HCT116 (cell line): ENCODE measurements around the gene GLCE. TPM values are rescaled to one million over a fixed set of nuclear protein-coding genes. Genes with fewer than 3 reads are reported as not detected.

Experiments
- ATAC-seq: fragments of 200-7000 bp; cut with Tn5 transposase; 2 replicates; pipeline ENCODE4 v1.9.1; 2020; ENCODE audit warnings: mild to moderate bottlenecking, moderate library complexity
- BruUV-seq: library from RNA; stranded (reverse); fragments of 400-500 nt; replicated peaks from 2 replicates; lab custom pipeline; 2021; lab: Mats Ljungman, UMichigan
- CTCF ChIA-PET: fragments of 300-600 bp; sonication (Branson Sonifier 250); formaldehyde crosslinking; loops from one replicate; lab custom pipeline; 2021; ENCODE audit warnings: antibody characterized with exemption; lab: Charles Lee
- POLR2A ChIA-PET: fragments of 300-600, 350-600 bp; sonication (Branson Sonifier 250); formaldehyde crosslinking; loops from one replicate; lab custom pipeline; 2021; ENCODE audit warnings: antibody characterized with exemption; lab: Charles Lee
- RAD21 ChIA-PET, 2 experiments: fragments of 300-600 bp; sonication (Branson Sonifier 250); formaldehyde crosslinking; loops; one replicate each; lab custom pipeline; 2023; ENCODE audit warnings: low total read pairs in 2 of 2; ENCODE audit not compliant: uncharacterized antibody in 2 of 2, unreplicated experiment in 2 of 2, low non-redundant PET in 1 of 2; lab: Charles Lee
- DNase-seq: peaks from one replicate; pipeline ENCODE4 v3.0.0-alpha.2; 2010; ENCODE audit warnings: low read depth, low spot score
- H2AFZ ChIP-seq: fragments of 200-600 bp; shearing (Covaris generic), sonication (generic); 2 replicates; pipeline ENCODE4 v1.6.1; 2017; ENCODE audit warnings: low read depth, mixed run types, mixed read lengths, antibody characterized with exemption, low read length; ENCODE audit not compliant: poor library complexity, severe bottlenecking
- H3K27ac ChIP-seq: 2 replicates; pipeline ENCODE4 v1.5.1; 2012; ENCODE audit warnings: low read depth, low read length
- H3K27me3 ChIP-seq: fragments of 200-600 bp; sonication (generic); 2 replicates; pipeline ENCODE4 v1.6.1; 2016; ENCODE audit warnings: mixed run types, low read length, mixed read lengths; ENCODE audit not compliant: insufficient read depth
- H3K36me3 ChIP-seq, 2 experiments: fragments of 200-500 bp in 1 of 2; fragments of 200-600 bp in 1 of 2; sonication (Bioruptor generic) in 1 of 2; sonication (generic) in 1 of 2; 2 replicates each; pipeline versions ENCODE4 v1.5.1 to v1.6.1; 2014 to 2016; ENCODE audit warnings: low read length in 2 of 2, inconsistent platforms in 1 of 2, mixed read lengths in 1 of 2, mixed run types in 1 of 2; ENCODE audit not compliant: insufficient read depth in 2 of 2, control insufficient read depth in 1 of 2
- H3K4me1 ChIP-seq, 2 experiments: fragments of 200-600 bp in 1 of 2; sonication (generic) in 1 of 2; 2 replicates each; pipeline versions ENCODE4 v1.5.1 to v1.6.1; 2012 to 2017; ENCODE audit warnings: low read length in 2 of 2, inconsistent platforms in 1 of 2, mild to moderate bottlenecking in 1 of 2, mixed read lengths in 1 of 2, mixed run types in 1 of 2, moderate library complexity in 1 of 2; ENCODE audit not compliant: insufficient read depth in 2 of 2, control insufficient read depth in 1 of 2
- H3K4me2 ChIP-seq: fragments of 200-600 bp; sonication (generic); 2 replicates; pipeline ENCODE4 v1.6.1; 2017; ENCODE audit warnings: mixed run types, low read length, mixed read lengths
- H3K4me3 ChIP-seq, 2 experiments: fragments of 200-600 bp in 1 of 2; sonication (generic) in 1 of 2; replicated peaks in 1 of 2; 2 replicates each; pipeline ENCODE4 v1.5.1; 2011 to 2016; ENCODE audit warnings: low read length in 2 of 2, control low read depth in 1 of 2, low read depth in 1 of 2, mild to moderate bottlenecking in 1 of 2, mixed read lengths in 1 of 2, mixed run types in 1 of 2
- H3K79me2 ChIP-seq: fragments of 200-600 bp; sonication (generic); 2 replicates; pipeline ENCODE4 v1.6.1; 2017; ENCODE audit warnings: mild to moderate bottlenecking, mixed run types, low read length, moderate library complexity, mixed read lengths; ENCODE audit not compliant: insufficient read depth
- H3K9ac ChIP-seq: fragments of 200-600 bp; sonication (generic); 2 replicates; pipeline ENCODE4 v1.6.1; 2016; ENCODE audit warnings: low read length, mixed read lengths
- H3K9me2 ChIP-seq: fragments of 200-600 bp; sonication (generic), shearing (Covaris generic); 2 replicates; pipeline ENCODE4 v1.6.1; 2017; ENCODE audit warnings: mixed run types, mild to moderate bottlenecking, moderate library complexity; ENCODE audit not compliant: insufficient read depth
- H3K9me3 ChIP-seq, 2 experiments: fragments of 200-500 bp in 1 of 2; fragments of 200-600 bp in 1 of 2; sonication (Bioruptor generic) in 1 of 2; sonication (generic) in 1 of 2; 2 replicates each; pipeline ENCODE4 v1.6.1; 2014 to 2017; ENCODE audit warnings: low read length in 2 of 2, mixed read lengths in 2 of 2, inconsistent platforms in 1 of 2, low read depth in 1 of 2, mild to moderate bottlenecking in 1 of 2, mixed run types in 1 of 2, moderate library complexity in 1 of 2; ENCODE audit not compliant: control insufficient read depth in 1 of 2, insufficient read depth in 1 of 2
- H4K20me1 ChIP-seq: fragments of 200-600 bp; sonication (generic), shearing (Covaris generic); 2 replicates; pipeline ENCODE4 v1.6.1; 2017; ENCODE audit warnings: mixed run types, mild to moderate bottlenecking, moderate library complexity; ENCODE audit not compliant: insufficient read depth
- CBX3 ChIP-seq: IDR thresholded peaks from 2 replicates; pipeline ENCODE4 v1.6.1; 2012; ENCODE audit warnings: low read depth
- CEBPB ChIP-seq: IDR thresholded peaks from 2 replicates; pipeline ENCODE4 v1.6.1; 2012; ENCODE audit warnings: low read depth
- EGR1 ChIP-seq: IDR thresholded peaks from 2 replicates; pipeline ENCODE4 v1.6.1; 2012; ENCODE audit warnings: low read depth
- EZH2phosphoT487 ChIP-seq: fragments of 200-600 bp; IDR thresholded peaks from 2 replicates; pipeline ENCODE4 v1.6.1; 2018; ENCODE audit warnings: antibody characterized with exemption, borderline replicate concordance
- POLR2A ChIP-seq: IDR thresholded peaks from 2 replicates; pipeline ENCODE4 v1.7.0; 2011; ENCODE audit warnings: borderline replicate concordance; ENCODE audit not compliant: insufficient read depth, insufficient read length; ENCODE audit errors: extremely low read depth
- SP1 ChIP-seq: IDR thresholded peaks from 2 replicates; pipeline ENCODE4 v1.6.1; 2012; ENCODE audit warnings: low read depth
- TCF7L2 ChIP-seq: IDR thresholded peaks from 2 replicates; pipeline ENCODE4 v1.7.0; 2011; ENCODE audit warnings: borderline replicate concordance, inconsistent platforms; ENCODE audit not compliant: insufficient read depth, insufficient read length; ENCODE audit errors: extremely low read depth
- YY1 ChIP-seq: IDR thresholded peaks from 2 replicates; pipeline ENCODE4 v1.6.1; 2011; ENCODE audit warnings: low read length, low read depth, moderate library complexity, mild to moderate bottlenecking; ENCODE audit not compliant: insufficient replicate concordance; ENCODE audit errors: extremely low read depth
- ZFX ChIP-seq: fragments of 450-650 bp; IDR thresholded peaks from 2 replicates; pipeline ENCODE4 v1.6.1; 2017
- intact Hi-C: fragments of 100-400 bp; cut with micrococcal nuclease; formaldehyde crosslinking; loops from 2 replicates; pipeline ENCODE4 v1.10.0; 2022
- total RNA-seq: library from RNA; stranded (reverse); gene quantifications from one replicate; pipeline ENCODE4 v1.2.1, GENCODE V29; 2021; ENCODE audit not compliant: unreplicated experiment
- TF ChIP-seq, protein P1 (sequence below): IDR thresholded peaks from 2 replicates; pipeline ENCODE4 v1.6.1; 2012
- TF ChIP-seq, protein P2 (sequence below): IDR thresholded peaks from 2 replicates; pipeline ENCODE4 v1.6.1; 2012; ENCODE audit warnings: low read depth
- TF ChIP-seq, protein P3 (sequence below), 3 experiments: fragments of 200-600 bp in 1 of 3; sonication (generic) in 1 of 3; IDR thresholded peaks in 2 of 3; conservative IDR thresholded peaks in 1 of 3; 2 replicates each; pipeline ENCODE4 v1.5.1; 2012 to 2017; ENCODE audit warnings: low read depth in 2 of 3, low read length in 2 of 3, antibody characterized with exemption in 1 of 3, borderline replicate concordance in 1 of 3, control low read depth in 1 of 3, mild to moderate bottlenecking in 1 of 3, mixed read lengths in 1 of 3, mixed run types in 1 of 3, moderate library complexity in 1 of 3; ENCODE audit not compliant: insufficient read depth in 1 of 3

Gene GLCE
- total RNA-seq, 1 experiment from 2014 or later = 22.2 TPM

DNA sequence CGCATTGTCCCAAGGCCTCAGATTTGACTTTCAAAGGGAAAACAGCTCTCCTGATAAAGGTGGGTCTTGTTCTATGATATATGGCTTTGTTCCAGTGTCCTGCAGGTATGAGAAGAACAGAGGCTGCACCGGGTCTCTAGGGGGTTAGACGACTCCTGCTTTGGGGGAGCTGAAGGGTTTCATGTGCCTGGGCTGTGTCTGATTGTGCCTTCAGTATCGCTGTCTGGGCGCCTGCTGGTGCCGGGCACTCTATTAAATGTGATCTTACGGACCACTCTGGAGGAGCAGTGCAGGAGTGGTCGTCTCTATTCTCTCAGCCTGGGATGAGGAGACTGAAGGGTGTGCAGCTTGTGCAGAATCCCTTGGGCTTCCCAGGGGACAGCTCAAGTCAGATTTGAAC lies 154.3 kb downstream of the GLCE start:
- CTCF ChIA-PET = no interaction called here
- peaks cover 10% of the 10 kb centered on the region for H3K79me2 ChIP-seq

More for the DNA sequence above, 154.3 kb downstream of the GLCE start:
- Histone ChIP-seq H3K9me2 (no peaks in the 10 kb centered on the region), H3K4me3 (no peak overlapping the region), H3K9ac (no peak overlapping the region), H3K4me1 (peaks cover 0 to 8% of the 10 kb centered on the region in 2 experiments; a peak in 1 of 4 replicates), H3K27me3 (no peaks in the 10 kb centered on the region)
- DNase-seq = no peak
- RAD21 ChIA-PET = no interaction called here
- ATAC-seq = no peak
- intact Hi-C loops = no loop called here
- TF ChIP-seq ZFX (no peak), EZH2phosphoT487 (no peak), TCF7L2 (no peak), YY1 (no peak), EGR1 (no peak), SP1 (no peak), CEBPB (no peak), CBX3 (no peak), POLR2A (no peak)
- TF ChIP-seq, protein P1, sequence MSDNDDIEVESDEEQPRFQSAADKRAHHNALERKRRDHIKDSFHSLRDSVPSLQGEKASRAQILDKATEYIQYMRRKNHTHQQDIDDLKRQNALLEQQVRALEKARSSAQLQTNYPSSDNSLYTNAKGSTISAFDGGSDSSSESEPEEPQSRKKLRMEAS = no peak
- TF ChIP-seq, protein P2, sequence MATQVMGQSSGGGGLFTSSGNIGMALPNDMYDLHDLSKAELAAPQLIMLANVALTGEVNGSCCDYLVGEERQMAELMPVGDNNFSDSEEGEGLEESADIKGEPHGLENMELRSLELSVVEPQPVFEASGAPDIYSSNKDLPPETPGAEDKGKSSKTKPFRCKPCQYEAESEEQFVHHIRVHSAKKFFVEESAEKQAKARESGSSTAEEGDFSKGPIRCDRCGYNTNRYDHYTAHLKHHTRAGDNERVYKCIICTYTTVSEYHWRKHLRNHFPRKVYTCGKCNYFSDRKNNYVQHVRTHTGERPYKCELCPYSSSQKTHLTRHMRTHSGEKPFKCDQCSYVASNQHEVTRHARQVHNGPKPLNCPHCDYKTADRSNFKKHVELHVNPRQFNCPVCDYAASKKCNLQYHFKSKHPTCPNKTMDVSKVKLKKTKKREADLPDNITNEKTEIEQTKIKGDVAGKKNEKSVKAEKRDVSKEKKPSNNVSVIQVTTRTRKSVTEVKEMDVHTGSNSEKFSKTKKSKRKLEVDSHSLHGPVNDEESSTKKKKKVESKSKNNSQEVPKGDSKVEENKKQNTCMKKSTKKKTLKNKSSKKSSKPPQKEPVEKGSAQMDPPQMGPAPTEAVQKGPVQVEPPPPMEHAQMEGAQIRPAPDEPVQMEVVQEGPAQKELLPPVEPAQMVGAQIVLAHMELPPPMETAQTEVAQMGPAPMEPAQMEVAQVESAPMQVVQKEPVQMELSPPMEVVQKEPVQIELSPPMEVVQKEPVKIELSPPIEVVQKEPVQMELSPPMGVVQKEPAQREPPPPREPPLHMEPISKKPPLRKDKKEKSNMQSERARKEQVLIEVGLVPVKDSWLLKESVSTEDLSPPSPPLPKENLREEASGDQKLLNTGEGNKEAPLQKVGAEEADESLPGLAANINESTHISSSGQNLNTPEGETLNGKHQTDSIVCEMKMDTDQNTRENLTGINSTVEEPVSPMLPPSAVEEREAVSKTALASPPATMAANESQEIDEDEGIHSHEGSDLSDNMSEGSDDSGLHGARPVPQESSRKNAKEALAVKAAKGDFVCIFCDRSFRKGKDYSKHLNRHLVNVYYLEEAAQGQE = no peak
- TF ChIP-seq, protein P3, sequence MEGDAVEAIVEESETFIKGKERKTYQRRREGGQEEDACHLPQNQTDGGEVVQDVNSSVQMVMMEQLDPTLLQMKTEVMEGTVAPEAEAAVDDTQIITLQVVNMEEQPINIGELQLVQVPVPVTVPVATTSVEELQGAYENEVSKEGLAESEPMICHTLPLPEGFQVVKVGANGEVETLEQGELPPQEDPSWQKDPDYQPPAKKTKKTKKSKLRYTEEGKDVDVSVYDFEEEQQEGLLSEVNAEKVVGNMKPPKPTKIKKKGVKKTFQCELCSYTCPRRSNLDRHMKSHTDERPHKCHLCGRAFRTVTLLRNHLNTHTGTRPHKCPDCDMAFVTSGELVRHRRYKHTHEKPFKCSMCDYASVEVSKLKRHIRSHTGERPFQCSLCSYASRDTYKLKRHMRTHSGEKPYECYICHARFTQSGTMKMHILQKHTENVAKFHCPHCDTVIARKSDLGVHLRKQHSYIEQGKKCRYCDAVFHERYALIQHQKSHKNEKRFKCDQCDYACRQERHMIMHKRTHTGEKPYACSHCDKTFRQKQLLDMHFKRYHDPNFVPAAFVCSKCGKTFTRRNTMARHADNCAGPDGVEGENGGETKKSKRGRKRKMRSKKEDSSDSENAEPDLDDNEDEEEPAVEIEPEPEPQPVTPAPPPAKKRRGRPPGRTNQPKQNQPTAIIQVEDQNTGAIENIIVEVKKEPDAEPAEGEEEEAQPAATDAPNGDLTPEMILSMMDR (IDR thresholded peaks at IDR 0.05 in 2 of 3, conservative IDR thresholded peaks at IDR 0.05 in 1 of 3; ENCODE audit: borderline replicate concordance in 1 of 3, insufficient read depth in 1 of 3, low read depth in 2 of 3, low read length in 2 of 3) = no peak
- TF ChIP-seq, all 23 proteins: peak for 0
- no peak overlapping the region for H3K4me2 ChIP-seq
- H2AFZ ChIP-seq = no peak overlapping the region
- no TSS peak for BruUV-seq
- POLR2A ChIA-PET = no interaction called here
- no peaks in the 10 kb centered on the region for H3K36me3 ChIP-seq
- no peaks in the 10 kb centered on the region for H4K20me1 ChIP-seq
- no peaks in the 10 kb centered on the region for H3K9me3 ChIP-seq
- no peak overlapping the region for H3K27ac ChIP-seq
